H9 (cell line): ENCODE data around the gene LST1. TPM values are rescaled to one million over a fixed set of nuclear protein-coding genes. Genes with fewer than 3 reads are reported as not detected.

ENCODE experiments used
- DNase-seq: peaks from one replicate; pipeline ENCODE4 v3.0.0-alpha.2; 2017
- H2AFZ ChIP-seq: one replicate; pipeline ENCODE4 v1.6.1; 2013; ENCODE audit warnings: mild to moderate bottlenecking, low read length, control low read depth, moderate library complexity
- H2AK5ac ChIP-seq: 2 replicates; pipeline ENCODE4 v1.6.1; 2013; ENCODE audit warnings: low read length, control low read depth, mixed read lengths; ENCODE audit not compliant: insufficient read length
- H2BK120ac ChIP-seq: one replicate; pipeline ENCODE4 v1.6.1; 2013; ENCODE audit warnings: low read depth, mild to moderate bottlenecking, low read length, control low read depth, inconsistent platforms; ENCODE audit not compliant: poor library complexity, severe bottlenecking
- H2BK12ac ChIP-seq: 2 replicates; pipeline ENCODE4 v1.6.1; 2013; ENCODE audit warnings: low read length, control low read depth, mixed read lengths, low read depth; ENCODE audit not compliant: insufficient read length
- H2BK15ac ChIP-seq: 2 replicates; pipeline ENCODE4 v1.6.1; 2013; ENCODE audit warnings: low read depth, low read length, control low read depth
- H2BK20ac ChIP-seq: one replicate; pipeline ENCODE4 v1.6.1; 2013; ENCODE audit warnings: low read depth, mild to moderate bottlenecking, low read length, control low read depth, inconsistent platforms; ENCODE audit not compliant: poor library complexity, severe bottlenecking
- H2BK5ac ChIP-seq: 2 replicates; pipeline ENCODE4 v1.6.1; 2013; ENCODE audit warnings: low read length, control low read depth, mixed read lengths; ENCODE audit not compliant: insufficient read length
- H3K14ac ChIP-seq: 2 replicates; pipeline ENCODE4 v1.6.1; 2013; ENCODE audit warnings: low read length, control low read depth; ENCODE audit not compliant: insufficient read depth
- H3K18ac ChIP-seq: 2 replicates; pipeline ENCODE4 v1.6.1; 2013; ENCODE audit warnings: low read depth, mild to moderate bottlenecking, mixed read lengths, low read length, control low read depth; ENCODE audit not compliant: insufficient read length
- H3K23ac ChIP-seq: 2 replicates; pipeline ENCODE4 v1.6.1; 2013; ENCODE audit warnings: low read length, control low read depth, mixed read lengths, low read depth; ENCODE audit not compliant: insufficient read length
- H3K23me2 ChIP-seq: 2 replicates; pipeline ENCODE4 v1.6.1; 2013; ENCODE audit warnings: low read depth, mild to moderate bottlenecking, mixed read lengths, low read length, control low read depth; ENCODE audit not compliant: insufficient read length, poor library complexity, severe bottlenecking
- H3K27ac ChIP-seq: 2 replicates; pipeline ENCODE4 v1.5.1; 2013; ENCODE audit warnings: low read length, control low read depth, mixed read lengths, low read depth; ENCODE audit not compliant: insufficient read length
- H3K27me3 ChIP-seq: 2 replicates; pipeline ENCODE4 v1.6.1; 2013; ENCODE audit warnings: low read length, control low read depth, inconsistent platforms; ENCODE audit not compliant: insufficient read depth
- H3K4ac ChIP-seq: 2 replicates; pipeline ENCODE4 v1.6.1; 2013; ENCODE audit warnings: low read depth, mild to moderate bottlenecking, control low read depth, inconsistent platforms, low read length, moderate library complexity
- H3K4me1 ChIP-seq: 2 replicates; pipeline ENCODE4 v1.6.1; 2013; ENCODE audit warnings: low read length, control low read depth, inconsistent platforms; ENCODE audit not compliant: insufficient read depth
- H3K4me2 ChIP-seq: 2 replicates; pipeline ENCODE4 v1.6.1; 2013; ENCODE audit warnings: low read length, control low read depth, mixed read lengths; ENCODE audit not compliant: insufficient read length, insufficient read depth
- H3K56ac ChIP-seq: 2 replicates; pipeline ENCODE4 v1.6.1; 2013; ENCODE audit warnings: low read depth, mild to moderate bottlenecking, mixed read lengths, low read length, control low read depth; ENCODE audit not compliant: insufficient read length
- H3K79me1 ChIP-seq: 2 replicates; pipeline ENCODE4 v1.6.1; 2013; ENCODE audit warnings: low read depth, mild to moderate bottlenecking, moderate library complexity, low read length, control low read depth, inconsistent platforms; ENCODE audit not compliant: insufficient read depth, poor library complexity, severe bottlenecking
- H3K79me2 ChIP-seq: 2 replicates; pipeline ENCODE4 v1.6.1; 2013; ENCODE audit warnings: low read length, control low read depth, inconsistent platforms; ENCODE audit not compliant: insufficient read depth
- H3K9ac ChIP-seq: 2 replicates; pipeline ENCODE4 v1.6.1; 2013; ENCODE audit warnings: low read length, control low read depth, mixed read lengths; ENCODE audit not compliant: insufficient read length; ENCODE audit errors: extremely low read depth
- H3K9me3 ChIP-seq: one replicate; pipeline ENCODE4 v1.6.1; 2013; ENCODE audit warnings: low read depth, low read length, inconsistent platforms; ENCODE audit not compliant: control insufficient read depth
- H3T11ph ChIP-seq: one replicate; pipeline ENCODE4 v1.6.1; 2013; ENCODE audit warnings: mild to moderate bottlenecking, low read length, control low read depth, inconsistent platforms
- H4K20me1 ChIP-seq: one replicate; pipeline ENCODE4 v1.6.1; 2013; ENCODE audit not compliant: control insufficient read depth, insufficient read length, insufficient read depth
- H4K5ac ChIP-seq: 2 replicates; pipeline ENCODE4 v1.6.1; 2013; ENCODE audit warnings: low read depth, mild to moderate bottlenecking, mixed read lengths, low read length, control low read depth; ENCODE audit not compliant: insufficient read length
- H4K8ac ChIP-seq: replicated peaks from 2 replicates; pipeline ENCODE4 v1.6.1; 2013; ENCODE audit warnings: low read length, control low read depth, mixed read lengths, low read depth; ENCODE audit not compliant: insufficient read length
- H4K91ac ChIP-seq: 2 replicates; pipeline ENCODE4 v1.6.1; 2013; ENCODE audit warnings: low read depth, mild to moderate bottlenecking, moderate library complexity, mixed read lengths, low read length, control low read depth; ENCODE audit not compliant: insufficient read length
- H3K27ac Mint-ChIP-seq, 3 experiments: 2 replicates in 2 of 3; 3 replicates in 1 of 3; pipeline ENCODE4 v1.8.0; 2020 to 2021; ENCODE audit warnings: mixed read lengths in 3 of 3, mild to moderate bottlenecking in 1 of 3, moderate library complexity in 1 of 3
- H3K27me3 Mint-ChIP-seq: 2 replicates; pipeline ENCODE4 v1.8.0; 2021; ENCODE audit warnings: low read depth, mild to moderate bottlenecking, moderate library complexity, mixed read lengths
- H3K36me3 Mint-ChIP-seq, 3 experiments: 2 replicates in 2 of 3; 3 replicates in 1 of 3; pipeline ENCODE4 v1.8.0; 2020 to 2021; ENCODE audit warnings: low read depth in 3 of 3, mixed read lengths in 3 of 3; ENCODE audit not compliant: insufficient read depth in 1 of 3
- H3K4me1 Mint-ChIP-seq, 2 experiments: 2 replicates each; pipeline ENCODE4 v1.8.0; 2020; ENCODE audit warnings: mixed read lengths in 2 of 2
- H3K4me3 Mint-ChIP-seq, 2 experiments: 2 replicates in 1 of 2; 3 replicates in 1 of 2; pipeline ENCODE4 v1.8.0; 2020 to 2021; ENCODE audit warnings: mild to moderate bottlenecking in 2 of 2, mixed read lengths in 2 of 2, moderate library complexity in 1 of 2
- H3K9me3 Mint-ChIP-seq, 2 experiments: 2 replicates in 1 of 2; 3 replicates in 1 of 2; pipeline ENCODE4 v1.8.0; 2020; ENCODE audit warnings: mild to moderate bottlenecking in 2 of 2, mixed read lengths in 2 of 2, moderate library complexity in 1 of 2
- WGBS: extraction: QIAGEN DNeasy Blood & Tissue Kit; methylation state at CpG from one replicate; pipeline ENCODE4 v1.1.7; 2013; ENCODE audit warnings: missing lambda C conversion rate, low lambda C conversion rate, mixed read lengths; ENCODE audit not compliant: insufficient read length; ENCODE audit errors: extremely low coverage; 5-methylcytosine and 5-hydroxymethylcytosine counted together
- total RNA-seq: library from RNA; stranded (reverse); gene quantifications from 2 replicates; pipeline ENCODE4 v1.2.1, GENCODE V29; 2021
- TF ChIP-seq, protein P1 (sequence below): fragments of 200-600 bp; sonication (generic); conservative IDR thresholded peaks from 3 replicates; pipeline ENCODE4 v1.8.0; 2021; ENCODE audit warnings: antibody characterized with exemption, mild to moderate bottlenecking

Gene LST1
- total RNA-seq, 1 experiment from 2014 or later: not detected

DNA sequence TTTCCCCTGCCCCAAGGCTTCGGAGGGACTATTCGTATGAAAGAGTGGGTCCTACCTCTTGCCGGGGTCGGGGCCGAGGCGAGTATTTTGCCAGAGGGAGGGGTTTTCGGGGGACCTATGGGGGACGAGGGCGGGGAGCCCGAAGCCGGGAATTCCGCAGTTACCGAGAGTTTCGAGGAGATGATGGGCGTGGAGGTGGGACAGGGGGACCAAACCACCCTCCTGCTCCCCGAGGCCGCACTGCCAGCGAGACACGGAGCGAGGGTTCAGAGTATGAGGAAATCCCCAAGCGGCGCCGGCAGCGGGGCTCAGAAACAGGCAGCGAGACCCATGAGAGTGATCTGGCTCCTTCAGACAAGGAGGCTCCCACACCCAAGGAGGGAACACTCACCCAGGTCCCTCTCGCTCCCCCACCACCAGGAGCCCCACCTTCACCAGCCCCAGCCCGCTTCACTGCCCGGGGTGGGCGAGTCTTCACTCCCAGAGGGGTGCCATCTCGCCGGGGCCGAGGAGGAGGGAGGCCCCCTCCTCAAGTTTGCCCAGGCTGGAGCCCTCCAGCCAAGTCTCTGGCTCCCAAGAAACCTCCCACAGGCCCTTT lies 45.7 kb downstream of the LST1 start:
- H3K9ac ChIP-seq: no peak overlapping the region
- no peak overlapping the region for H2AFZ ChIP-seq
- no peaks in the 10 kb centered on the region for H3K79me2 ChIP-seq
- no peak overlapping the region for H2BK12ac ChIP-seq
- H2BK15ac ChIP-seq: no peak overlapping the region
- no peaks in the 10 kb centered on the region for H3K23me2 ChIP-seq
- Mint-ChIP-seq H3K4me3 (no peak overlapping the region), H3K9me3 (no peaks in the 10 kb centered on the region), H3K27ac (peak overlapping the region in 2 of 3 experiments; percentile 68 to 81; a peak in 2 of 7 replicates), H3K36me3 (peaks cover 80 to 100% (median 100%) of the 10 kb centered on the region in 3 experiments), H3K27me3 (no peaks in the 10 kb centered on the region; the same call in 1 of the 2 replicates), H3K4me1 (peaks cover 0 to 3% of the 10 kb centered on the region in 2 experiments; a peak in 1 of 4 replicates)
- H2AK5ac ChIP-seq: no peak overlapping the region
- no peak overlapping the region for H3K4me2 ChIP-seq
- no peak overlapping the region for H3K14ac ChIP-seq
- no peaks in the 10 kb centered on the region for H3K4me1 ChIP-seq
- TF ChIP-seq, protein P1, sequence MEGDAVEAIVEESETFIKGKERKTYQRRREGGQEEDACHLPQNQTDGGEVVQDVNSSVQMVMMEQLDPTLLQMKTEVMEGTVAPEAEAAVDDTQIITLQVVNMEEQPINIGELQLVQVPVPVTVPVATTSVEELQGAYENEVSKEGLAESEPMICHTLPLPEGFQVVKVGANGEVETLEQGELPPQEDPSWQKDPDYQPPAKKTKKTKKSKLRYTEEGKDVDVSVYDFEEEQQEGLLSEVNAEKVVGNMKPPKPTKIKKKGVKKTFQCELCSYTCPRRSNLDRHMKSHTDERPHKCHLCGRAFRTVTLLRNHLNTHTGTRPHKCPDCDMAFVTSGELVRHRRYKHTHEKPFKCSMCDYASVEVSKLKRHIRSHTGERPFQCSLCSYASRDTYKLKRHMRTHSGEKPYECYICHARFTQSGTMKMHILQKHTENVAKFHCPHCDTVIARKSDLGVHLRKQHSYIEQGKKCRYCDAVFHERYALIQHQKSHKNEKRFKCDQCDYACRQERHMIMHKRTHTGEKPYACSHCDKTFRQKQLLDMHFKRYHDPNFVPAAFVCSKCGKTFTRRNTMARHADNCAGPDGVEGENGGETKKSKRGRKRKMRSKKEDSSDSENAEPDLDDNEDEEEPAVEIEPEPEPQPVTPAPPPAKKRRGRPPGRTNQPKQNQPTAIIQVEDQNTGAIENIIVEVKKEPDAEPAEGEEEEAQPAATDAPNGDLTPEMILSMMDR: no peak
- no peak overlapping the region for H3T11ph ChIP-seq
- no peak overlapping the region for H3K23ac ChIP-seq
- no peak overlapping the region for H3K4ac ChIP-seq
- H4K5ac ChIP-seq: no peak overlapping the region
- no peak overlapping the region for H3K18ac ChIP-seq
- no peak for DNase-seq
- H3K27ac ChIP-seq: no peak overlapping the region
- no peak overlapping the region for H2BK120ac ChIP-seq
- H2BK5ac ChIP-seq: no peak overlapping the region
- no CpG with 5 or more reads among the region's 32 CpGs for WGBS
- H3K79me1 ChIP-seq: peaks cover 3% of the 10 kb centered on the region
- no peaks in the 10 kb centered on the region for H3K9me3 ChIP-seq
- H4K20me1 ChIP-seq: peaks cover 2% of the 10 kb centered on the region
- H3K56ac ChIP-seq: no peak overlapping the region
- no peak overlapping the region for H4K91ac ChIP-seq
- no peaks in the 10 kb centered on the region for H3K27me3 ChIP-seq
- H2BK20ac ChIP-seq: no peak overlapping the region
- no peak overlapping the region for H4K8ac ChIP-seq
